ENCODE results near the gene REPIN1.

REPIN1 gene

DNA sequence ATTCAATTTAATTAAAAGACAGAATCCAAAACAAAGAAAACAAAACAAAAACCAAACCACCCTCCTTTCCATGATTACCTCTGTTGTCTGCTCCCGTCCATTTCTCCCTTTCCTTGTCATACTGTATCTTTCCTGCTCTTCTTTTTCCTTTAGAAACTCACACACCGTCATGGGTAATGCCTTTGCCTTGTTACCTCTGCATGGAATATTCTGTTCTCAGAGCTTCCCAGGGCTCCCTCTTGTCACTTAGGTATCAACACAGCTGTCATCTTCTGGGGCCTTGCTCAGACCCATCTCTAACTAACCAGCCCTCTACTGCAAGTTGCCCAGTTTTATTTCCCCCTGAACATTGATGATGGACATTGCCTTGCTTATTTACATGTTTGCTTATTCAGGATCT lies 51.6 kb downstream of the REPIN1 start:
- H3K4me1 ChIP-seq (ENCODE audit: control insufficient read depth, insufficient read depth, low read length), result peaks cover 6% of the 10 kb centered on the region; the same call in 1 of the 2 replicates
- H3K36me3 ChIP-seq (ENCODE audit: control insufficient read depth, insufficient read depth, low read length), result no peaks in the 10 kb centered on the region
- H3K27me3 ChIP-seq (ENCODE audit: control insufficient read depth, insufficient read depth, low read length), result peaks cover 6% of the 10 kb centered on the region
- no peak overlapping the region for H3K4me3 ChIP-seq (ENCODE audit: low read depth, low read length)
- H3K9me3 ChIP-seq (ENCODE audit: control insufficient read depth, insufficient read depth, low read length), result no peaks in the 10 kb centered on the region
- no peak overlapping the region for H3K9ac ChIP-seq (ENCODE audit: low read depth, low read length)
- no peak overlapping the region for H3K27ac ChIP-seq (ENCODE audit: low read depth, low read length)

DNA sequence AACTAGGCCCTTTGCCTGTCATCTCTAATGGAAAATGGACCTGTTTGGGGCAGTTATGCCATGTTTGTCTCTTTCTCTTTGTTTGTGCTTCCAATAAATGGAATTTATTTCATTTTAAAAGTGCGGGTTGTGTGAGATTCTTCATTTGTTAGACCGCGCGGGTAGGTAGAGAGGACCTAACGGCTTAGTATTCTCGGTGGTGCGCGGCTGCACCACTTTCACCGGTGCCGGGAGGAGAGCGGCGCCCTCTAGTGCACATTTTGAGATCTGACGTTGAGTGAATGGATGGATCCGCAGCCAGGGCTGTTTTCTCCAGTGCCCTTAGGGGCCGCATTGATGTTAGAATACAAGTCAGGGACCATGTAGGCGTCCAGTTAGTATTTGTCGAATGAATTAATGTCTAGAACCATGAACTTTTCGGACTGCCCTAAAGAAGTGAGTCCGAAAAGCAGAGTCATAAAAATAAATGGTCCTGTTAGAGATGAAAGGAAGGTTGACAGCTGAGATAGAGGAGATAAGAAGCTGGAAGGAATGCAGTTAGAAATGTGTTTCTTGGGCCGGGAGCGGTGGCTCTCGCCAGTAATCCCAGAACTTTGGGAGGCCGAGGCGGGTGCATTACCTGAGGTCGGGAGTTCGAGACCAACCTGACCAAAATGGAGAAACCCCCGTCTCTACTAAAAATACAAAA lies 52.5 kb downstream of the REPIN1 start:
- Histone ChIP-seq H3K36me3 (ENCODE audit: control insufficient read depth, insufficient read depth, low read length) (no peaks in the 10 kb centered on the region), H3K27ac (ENCODE audit: low read depth, low read length) (no peak overlapping the region)

GRCh38 chr7:150421831-150422230 lies 53.2 kb downstream of the REPIN1 start:
- Histone ChIP-seq H3K27ac (ENCODE audit: low read depth, low read length) (no peak overlapping the region), H3K9me3 (ENCODE audit: control insufficient read depth, insufficient read depth, low read length) (no peaks in the 10 kb centered on the region), H3K4me1 (ENCODE audit: control insufficient read depth, insufficient read depth, low read length) (peaks cover 6% of the 10 kb centered on the region; the same call in 1 of the 2 replicates)

More for the DNA sequence above, 52.5 kb downstream of the REPIN1 start:
- H3K9ac ChIP-seq (ENCODE audit: low read depth, low read length), result no peak overlapping the region
- no peaks in the 10 kb centered on the region for H3K9me3 ChIP-seq (ENCODE audit: control insufficient read depth, insufficient read depth, low read length)
- H3K27me3 ChIP-seq (ENCODE audit: control insufficient read depth, insufficient read depth, low read length), result peaks cover 6% of the 10 kb centered on the region
- H3K4me1 ChIP-seq (ENCODE audit: control insufficient read depth, insufficient read depth, low read length), result peaks cover 6% of the 10 kb centered on the region; the same call in 1 of the 2 replicates
- no peak overlapping the region for H3K4me3 ChIP-seq (ENCODE audit: low read depth, low read length)

More at GRCh38 chr7:150421831-150422230, 53.2 kb downstream of the REPIN1 start:
- Histone ChIP-seq H3K9ac (ENCODE audit: low read depth, low read length) (no peak overlapping the region), H3K27me3 (ENCODE audit: control insufficient read depth, insufficient read depth, low read length) (peaks cover 6% of the 10 kb centered on the region), H3K36me3 (ENCODE audit: control insufficient read depth, insufficient read depth, low read length) (no peaks in the 10 kb centered on the region), H3K4me3 (ENCODE audit: low read depth, low read length) (no peak overlapping the region)
